ENCODE measurements around the gene LIN7C. TPM values are rescaled to one million over a fixed set of nuclear protein-coding genes. Genes with fewer than 3 reads are reported as not detected.

Gene LIN7C
- polyA plus RNA-seq, 2 of the 4 experiments (the other 2 are of a cell fraction): 10.1 to 31.0 TPM

DNA sequence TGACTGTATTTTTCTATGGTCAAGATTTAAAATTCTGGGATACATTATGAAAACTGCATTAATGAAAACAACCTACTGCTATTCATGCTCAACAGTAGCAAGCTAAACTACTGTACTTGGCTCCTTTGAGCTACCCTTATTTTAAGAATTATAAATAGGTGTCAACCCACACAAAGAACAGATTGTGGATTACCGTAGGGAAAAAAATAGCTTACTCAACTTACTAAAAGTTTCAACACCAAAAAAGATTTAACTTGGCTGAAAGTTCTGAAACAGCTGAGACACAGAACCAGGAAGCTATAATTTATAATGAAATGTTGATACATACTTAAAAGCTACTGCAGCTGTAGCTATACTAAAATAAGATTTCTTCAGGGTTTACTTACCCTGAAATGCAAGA is 10.1 kb downstream of the LIN7C start (continued):
- TF ChIP-seq, protein P1, sequence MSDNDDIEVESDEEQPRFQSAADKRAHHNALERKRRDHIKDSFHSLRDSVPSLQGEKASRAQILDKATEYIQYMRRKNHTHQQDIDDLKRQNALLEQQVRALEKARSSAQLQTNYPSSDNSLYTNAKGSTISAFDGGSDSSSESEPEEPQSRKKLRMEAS (IDR thresholded peaks at IDR 0.05): no peak
- TF ChIP-seq RAD21 (conservative IDR thresholded peaks at IDR 0.05 in 1 of 2, IDR thresholded peaks at IDR 0.05 in 1 of 2) (no peak), POLR2A (IDR thresholded peaks at IDR 0.05; ENCODE audit: low read length) (no peak), NPAS2 (CRISPR knock-in tag; IDR thresholded peaks at IDR 0.05; ENCODE audit: borderline replicate concordance) (no peak), ZFP36 (IDR thresholded peaks at IDR 0.05; ENCODE audit: borderline replicate concordance, partially characterized antibody) (no peak)

DNA sequence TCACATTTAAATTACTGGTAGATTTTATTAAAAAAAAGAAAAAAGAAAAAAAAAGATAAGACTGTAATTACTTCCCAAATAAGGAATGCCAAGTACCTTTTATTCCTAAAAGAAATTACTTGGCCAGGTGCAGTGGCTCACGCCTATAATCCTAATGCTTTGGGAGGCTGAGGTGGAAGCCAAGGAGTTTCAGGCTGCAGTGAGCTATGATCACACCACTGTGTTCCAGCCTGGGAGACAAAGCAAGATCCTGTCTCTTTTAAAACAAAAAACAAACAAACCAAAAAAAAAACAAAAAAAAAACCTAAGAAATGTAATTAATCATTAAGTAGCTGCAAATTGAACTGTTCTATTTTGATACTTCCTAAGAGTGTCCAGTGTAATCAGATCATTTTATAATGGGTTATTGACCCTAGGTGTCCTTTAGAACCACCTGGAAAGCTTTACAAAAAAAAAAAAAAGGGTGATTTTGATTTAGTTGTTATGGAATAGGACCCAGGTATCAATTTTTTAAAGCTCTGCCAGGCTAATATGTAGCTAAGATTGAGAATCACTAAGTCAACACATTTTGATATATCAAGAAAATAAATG is 10.8 kb downstream of the LIN7C start:
- Histone ChIP-seq H3K4me2 (no peak overlapping the region), H3K9me3 (no peaks in the 10 kb centered on the region), H3K4me1 (peaks cover 15% of the 10 kb centered on the region), H3K27ac (no peak overlapping the region), H3K4me3 (no peak overlapping the region)
- WGBS (ENCODE audit: missing lambda C conversion rate): 97% methylated on average over 1 of the region's 1 CpG
- DNase-seq (ENCODE audit: low read depth in 1 of 2, low spot score in 1 of 2) (no peak), FAIRE-seq (no peak), ATAC-seq (no peak)
- POLR2A ChIA-PET: no interaction called here
- TF ChIP-seq, protein P2, sequence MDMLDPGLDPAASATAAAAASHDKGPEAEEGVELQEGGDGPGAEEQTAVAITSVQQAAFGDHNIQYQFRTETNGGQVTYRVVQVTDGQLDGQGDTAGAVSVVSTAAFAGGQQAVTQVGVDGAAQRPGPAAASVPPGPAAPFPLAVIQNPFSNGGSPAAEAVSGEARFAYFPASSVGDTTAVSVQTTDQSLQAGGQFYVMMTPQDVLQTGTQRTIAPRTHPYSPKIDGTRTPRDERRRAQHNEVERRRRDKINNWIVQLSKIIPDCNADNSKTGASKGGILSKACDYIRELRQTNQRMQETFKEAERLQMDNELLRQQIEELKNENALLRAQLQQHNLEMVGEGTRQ (IDR thresholded peaks at IDR 0.05): no peak
- TF ChIP-seq NFE2L2 (conservative IDR thresholded peaks at IDR 0.05; ENCODE audit: low read length) (no peak), CEBPB (IDR thresholded peaks at IDR 0.05) (no peak), SREBF2 (IDR thresholded peaks at IDR 0.05) (no peak), EHMT2 (IDR thresholded peaks at IDR 0.05; ENCODE audit: low read depth) (no peak), JUN (IDR thresholded peaks at IDR 0.05) (no peak), FOSB (CRISPR knock-in tag; IDR thresholded peaks at IDR 0.05) (no peak), TP53 (CRISPR knock-in tag; IDR thresholded peaks at IDR 0.05) (no peak), HOXB13 (CRISPR knock-in tag; IDR thresholded peaks at IDR 0.05; ENCODE audit: low read depth) (no peak), ZSCAN20 (CRISPR knock-in tag; IDR thresholded peaks at IDR 0.05) (no peak), EHF (CRISPR knock-in tag; IDR thresholded peaks at IDR 0.05) (no peak)
- TF ChIP-seq, protein P3, sequence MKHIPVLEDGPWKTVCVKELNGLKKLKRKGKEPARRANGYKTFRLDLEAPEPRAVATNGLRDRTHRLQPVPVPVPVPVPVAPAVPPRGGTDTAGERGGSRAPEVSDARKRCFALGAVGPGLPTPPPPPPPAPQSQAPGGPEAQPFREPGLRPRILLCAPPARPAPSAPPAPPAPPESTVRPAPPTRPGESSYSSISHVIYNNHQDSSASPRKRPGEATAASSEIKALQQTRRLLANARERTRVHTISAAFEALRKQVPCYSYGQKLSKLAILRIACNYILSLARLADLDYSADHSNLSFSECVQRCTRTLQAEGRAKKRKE (CRISPR knock-in tag; IDR thresholded peaks at IDR 0.05; ENCODE audit: low read depth): no peak
- TF ChIP-seq, protein P4, sequence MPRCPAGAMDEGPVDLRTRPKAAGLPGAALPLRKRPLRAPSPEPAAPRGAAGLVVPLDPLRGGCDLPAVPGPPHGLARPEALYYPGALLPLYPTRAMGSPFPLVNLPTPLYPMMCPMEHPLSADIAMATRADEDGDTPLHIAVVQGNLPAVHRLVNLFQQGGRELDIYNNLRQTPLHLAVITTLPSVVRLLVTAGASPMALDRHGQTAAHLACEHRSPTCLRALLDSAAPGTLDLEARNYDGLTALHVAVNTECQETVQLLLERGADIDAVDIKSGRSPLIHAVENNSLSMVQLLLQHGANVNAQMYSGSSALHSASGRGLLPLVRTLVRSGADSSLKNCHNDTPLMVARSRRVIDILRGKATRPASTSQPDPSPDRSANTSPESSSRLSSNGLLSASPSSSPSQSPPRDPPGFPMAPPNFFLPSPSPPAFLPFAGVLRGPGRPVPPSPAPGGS (IDR thresholded peaks at IDR 0.05): no peak
- TF ChIP-seq, protein P5, sequence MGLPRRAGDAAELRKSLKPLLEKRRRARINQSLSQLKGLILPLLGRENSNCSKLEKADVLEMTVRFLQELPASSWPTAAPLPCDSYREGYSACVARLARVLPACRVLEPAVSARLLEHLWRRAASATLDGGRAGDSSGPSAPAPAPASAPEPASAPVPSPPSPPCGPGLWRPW (IDR thresholded peaks at IDR 0.05): no peak
- CTCF ChIA-PET: interaction anchor here (0.6 to 8.0 kb wide), 10 partner anchors 12 to 1198 kb away, joined by 3 to 73 read pairs (median 4); no protein-coding TSS in a partner anchor

DNA sequence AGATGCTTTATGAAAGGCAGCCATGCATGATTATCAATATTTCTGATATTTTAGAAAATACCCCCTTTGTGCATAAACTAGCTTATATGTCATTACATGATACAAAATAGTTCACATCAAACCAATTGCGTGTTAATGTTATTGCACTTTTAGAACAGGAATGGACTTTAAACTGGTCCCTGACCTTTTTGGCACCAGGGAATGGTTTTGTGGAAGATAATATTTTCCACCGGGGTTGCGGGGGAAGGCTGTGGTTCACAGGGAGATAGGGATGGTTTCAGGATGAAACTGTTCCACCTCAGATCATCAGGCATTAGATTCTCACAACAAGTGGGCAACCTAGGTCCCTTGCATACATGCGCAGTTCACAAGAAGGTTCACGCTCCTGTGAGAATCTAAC is 17.5 kb downstream of the LIN7C start:
- FAIRE-seq (no peak), ATAC-seq (no peak), DNase-seq (ENCODE audit: low read depth in 1 of 2, low spot score in 1 of 2) (no peak)
- 94% methylated on average over 5 of the region's 5 CpGs for WGBS (ENCODE audit: missing lambda C conversion rate)
- H3K27ac ChIP-seq: no peak overlapping the region
- TF ChIP-seq, protein P1 (IDR thresholded peaks at IDR 0.05): no peak
- TF ChIP-seq MAZ (IDR thresholded peaks at IDR 0.05; ENCODE audit: borderline replicate concordance, low read depth, low read length) (no peak), RARB (CRISPR knock-in tag; IDR thresholded peaks at IDR 0.05) (no peak), KDM5A (IDR thresholded peaks at IDR 0.05) (no peak), NFE2L2 (conservative IDR thresholded peaks at IDR 0.05; ENCODE audit: low read length) (no peak), EP300 (IDR thresholded peaks at IDR 0.05) (no peak), GATA3 (IDR thresholded peaks at IDR 0.05; ENCODE audit: borderline replicate concordance) (no peak), FOXS1 (CRISPR knock-in tag; IDR thresholded peaks at IDR 0.05) (no peak), POLR2A (IDR thresholded peaks at IDR 0.05; ENCODE audit: low read length) (no peak)
- no peak overlapping the region for H3K4me3 ChIP-seq
- ChIA-PET CTCF (interaction anchor here (1.4 to 7.6 kb wide), 2 partner anchors 304 to 330 kb away, joined by 4 to 146 read pairs; no protein-coding TSS in a partner anchor), POLR2A (no interaction called here)
- no peaks in the 10 kb centered on the region for H3K9me3 ChIP-seq
- H3K4me2 ChIP-seq: no peak overlapping the region
- H3K4me1 ChIP-seq: peaks cover 12% of the 10 kb centered on the region; the same call in 2 of the 3 replicates
